ENCODE results near the gene HCRTR1.
"Not testable (repeated sequence)": the region's sequence is repeated elsewhere in the genome, so short reads cannot be mapped to it uniquely, and the experiment has no call there.

Gene HCRTR1

GRCh38 chr1:31581821-31582810, 35.4 kb upstream of the HCRTR1 start:
- DNase-seq, result no peak

- DNase-seq, result no peak
Observed at GRCh38 chr1:31583082-31583994, 34.2 kb upstream of the HCRTR1 start.

- DNase-seq, result peak; percentile 38
Observed at GRCh38 chr1:31583995-31584868, 33.3 kb upstream of the HCRTR1 start.

- peak; percentile 46 for DNase-seq
Observed at GRCh38 chr1:31584869-31585735, 32.4 kb upstream of the HCRTR1 start.

- DNase-seq, result no peak
Observed at GRCh38 chr1:31585736-31586365, 31.6 kb upstream of the HCRTR1 start.

GRCh38 chr1:31586376-31587327, 30.8 kb upstream of the HCRTR1 start:
- DNase-seq, result peak; percentile 42

- DNase-seq, result not testable (repeated sequence)
Observed at GRCh38 chr1:31587328-31587699, 30.2 kb upstream of the HCRTR1 start.

- peak; percentile 80 for DNase-seq
Observed at GRCh38 chr1:31587720-31588423, 29.6 kb upstream of the HCRTR1 start.

GRCh38 chr1:31588751-31589515, 28.6 kb upstream of the HCRTR1 start:
- no peak for DNase-seq

GRCh38 chr1:31591425-31592093, 25.9 kb upstream of the HCRTR1 start:
- DNase-seq, result peak; percentile 37

GRCh38 chr1:31592132-31592531, 25.4 kb upstream of the HCRTR1 start:
- DNase-seq, result no peak

GRCh38 chr1:31593136-31593665, 24.3 kb upstream of the HCRTR1 start:
- no peak for DNase-seq

GRCh38 chr1:31593770-31594632, 23.5 kb upstream of the HCRTR1 start:
- peak; percentile 83 for DNase-seq

- peak; percentile 28 for DNase-seq
Observed at GRCh38 chr1:31595836-31596736, 21.4 kb upstream of the HCRTR1 start.

- DNase-seq, result no peak
Observed at GRCh38 chr1:31596737-31597097, 20.8 kb upstream of the HCRTR1 start.

All from activated CD8-positive, alpha-beta memory T cell treated with anti-CD3 and anti-CD28 coated beads, Interleukin-2, amount 50 U/mL, for 48 hours (primary cell).